ENCODE results near the gene EEF1G.

EEF1G gene

DNA sequence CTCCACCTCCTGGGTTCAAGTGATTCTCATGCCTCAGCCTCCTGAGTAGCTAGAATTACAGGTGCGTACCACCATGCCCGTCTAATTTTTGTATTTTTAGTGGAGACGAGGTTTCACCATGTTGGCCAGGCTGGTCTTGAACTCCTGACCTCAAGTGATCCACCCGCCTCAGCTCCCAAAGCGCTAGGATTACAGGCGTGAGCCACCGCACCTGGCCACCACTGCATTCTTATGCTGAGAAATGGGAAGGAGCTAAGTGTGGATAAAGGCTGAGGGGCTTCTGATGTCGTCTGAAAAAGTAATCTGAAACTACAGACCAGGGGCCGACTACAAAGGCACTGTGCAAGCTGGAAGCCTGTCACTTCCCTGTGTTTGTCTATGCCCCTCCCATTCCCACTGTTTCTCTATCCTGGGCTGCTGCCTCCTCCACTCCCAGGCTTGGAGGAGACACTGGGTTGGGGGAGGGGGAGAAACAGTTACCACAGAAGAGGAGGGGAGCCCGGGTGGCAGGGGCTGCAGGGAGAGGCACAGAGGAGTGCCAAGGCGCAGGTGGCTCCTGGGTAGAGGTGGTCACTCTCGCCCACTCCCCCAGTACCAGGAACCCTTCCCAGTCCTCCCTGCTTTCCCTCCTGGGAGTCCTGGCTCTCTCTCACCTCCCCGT lies 30.9 kb upstream of the EEF1G start:
- H3K9me3 Mint-ChIP-seq, result no peaks in the 10 kb centered on the region
- peaks cover 28% of the 10 kb centered on the region for H3K36me3 Mint-ChIP-seq (ENCODE audit: low read depth)
- peaks cover 80% of the 10 kb centered on the region for H3K4me1 Mint-ChIP-seq
- TF ChIP-seq, protein P1, sequence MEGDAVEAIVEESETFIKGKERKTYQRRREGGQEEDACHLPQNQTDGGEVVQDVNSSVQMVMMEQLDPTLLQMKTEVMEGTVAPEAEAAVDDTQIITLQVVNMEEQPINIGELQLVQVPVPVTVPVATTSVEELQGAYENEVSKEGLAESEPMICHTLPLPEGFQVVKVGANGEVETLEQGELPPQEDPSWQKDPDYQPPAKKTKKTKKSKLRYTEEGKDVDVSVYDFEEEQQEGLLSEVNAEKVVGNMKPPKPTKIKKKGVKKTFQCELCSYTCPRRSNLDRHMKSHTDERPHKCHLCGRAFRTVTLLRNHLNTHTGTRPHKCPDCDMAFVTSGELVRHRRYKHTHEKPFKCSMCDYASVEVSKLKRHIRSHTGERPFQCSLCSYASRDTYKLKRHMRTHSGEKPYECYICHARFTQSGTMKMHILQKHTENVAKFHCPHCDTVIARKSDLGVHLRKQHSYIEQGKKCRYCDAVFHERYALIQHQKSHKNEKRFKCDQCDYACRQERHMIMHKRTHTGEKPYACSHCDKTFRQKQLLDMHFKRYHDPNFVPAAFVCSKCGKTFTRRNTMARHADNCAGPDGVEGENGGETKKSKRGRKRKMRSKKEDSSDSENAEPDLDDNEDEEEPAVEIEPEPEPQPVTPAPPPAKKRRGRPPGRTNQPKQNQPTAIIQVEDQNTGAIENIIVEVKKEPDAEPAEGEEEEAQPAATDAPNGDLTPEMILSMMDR (IDR thresholded peaks at IDR 0.05), result no peak
- peak overlapping the region; percentile 68 for H3K27ac Mint-ChIP-seq
- DNase-seq, result peak; percentile 52
- H3K4me3 Mint-ChIP-seq, result peak overlapping the region; percentile 23
- H3K27me3 Mint-ChIP-seq (ENCODE audit: low read depth, poor library complexity), result peaks cover 26% of the 10 kb centered on the region

DNA sequence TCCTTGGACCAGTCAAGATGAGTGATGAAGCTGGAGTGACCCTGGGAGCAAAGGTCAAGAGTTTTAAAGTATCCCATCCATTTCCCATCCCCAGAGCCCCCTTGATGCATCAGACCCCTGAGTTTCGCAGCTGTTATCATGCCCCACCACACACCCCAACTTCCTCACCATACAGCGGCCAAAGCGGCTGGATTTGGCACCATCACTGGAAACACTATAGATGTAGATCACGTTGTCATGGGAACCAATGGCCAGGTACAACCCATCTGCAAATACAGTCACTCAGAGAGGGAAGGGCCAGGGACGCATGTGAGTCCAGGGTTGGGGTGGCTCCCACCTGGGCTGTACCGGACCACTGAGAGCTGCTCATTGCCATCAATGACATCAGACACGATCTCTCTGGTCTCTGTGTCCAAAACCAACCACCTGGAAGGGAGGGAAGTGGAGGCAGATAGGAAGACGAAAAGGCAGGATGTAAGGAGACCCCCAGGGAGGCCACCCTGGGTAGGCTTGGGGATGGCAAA lies 30.1 kb upstream of the EEF1G start:
- Mint-ChIP-seq H3K27me3 (ENCODE audit: low read depth, poor library complexity) (peaks cover 26% of the 10 kb centered on the region), H3K4me1 (peaks cover 80% of the 10 kb centered on the region), H3K4me3 (peak overlapping the region; percentile 70), H3K27ac (no peak overlapping the region), H3K9me3 (no peaks in the 10 kb centered on the region), H3K36me3 (ENCODE audit: low read depth) (peaks cover 36% of the 10 kb centered on the region)
- DNase-seq, result no peak
- TF ChIP-seq, protein P1 (IDR thresholded peaks at IDR 0.05), result no peak

DNA sequence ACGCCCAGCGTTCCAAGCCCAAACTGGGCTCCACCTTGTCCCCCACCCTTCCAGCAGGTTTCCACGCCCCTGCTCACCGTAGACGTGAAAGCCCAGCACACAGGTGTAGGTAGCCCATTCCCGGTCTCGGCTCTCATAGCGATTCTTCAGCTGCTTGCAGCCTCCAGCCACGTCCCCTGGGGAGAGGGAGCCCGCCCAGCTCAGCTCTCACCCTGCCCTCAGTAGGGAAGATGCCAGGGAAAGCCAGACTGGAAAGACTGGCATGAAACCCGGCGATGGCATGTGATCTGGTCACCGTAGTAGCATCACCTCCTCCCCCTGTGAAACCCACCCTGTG lies 29.3 kb upstream of the EEF1G start:
- DNase-seq, result no peak
- no peak overlapping the region for H3K27ac Mint-ChIP-seq
- H3K36me3 Mint-ChIP-seq (ENCODE audit: low read depth), result peaks cover 41% of the 10 kb centered on the region

DNA sequence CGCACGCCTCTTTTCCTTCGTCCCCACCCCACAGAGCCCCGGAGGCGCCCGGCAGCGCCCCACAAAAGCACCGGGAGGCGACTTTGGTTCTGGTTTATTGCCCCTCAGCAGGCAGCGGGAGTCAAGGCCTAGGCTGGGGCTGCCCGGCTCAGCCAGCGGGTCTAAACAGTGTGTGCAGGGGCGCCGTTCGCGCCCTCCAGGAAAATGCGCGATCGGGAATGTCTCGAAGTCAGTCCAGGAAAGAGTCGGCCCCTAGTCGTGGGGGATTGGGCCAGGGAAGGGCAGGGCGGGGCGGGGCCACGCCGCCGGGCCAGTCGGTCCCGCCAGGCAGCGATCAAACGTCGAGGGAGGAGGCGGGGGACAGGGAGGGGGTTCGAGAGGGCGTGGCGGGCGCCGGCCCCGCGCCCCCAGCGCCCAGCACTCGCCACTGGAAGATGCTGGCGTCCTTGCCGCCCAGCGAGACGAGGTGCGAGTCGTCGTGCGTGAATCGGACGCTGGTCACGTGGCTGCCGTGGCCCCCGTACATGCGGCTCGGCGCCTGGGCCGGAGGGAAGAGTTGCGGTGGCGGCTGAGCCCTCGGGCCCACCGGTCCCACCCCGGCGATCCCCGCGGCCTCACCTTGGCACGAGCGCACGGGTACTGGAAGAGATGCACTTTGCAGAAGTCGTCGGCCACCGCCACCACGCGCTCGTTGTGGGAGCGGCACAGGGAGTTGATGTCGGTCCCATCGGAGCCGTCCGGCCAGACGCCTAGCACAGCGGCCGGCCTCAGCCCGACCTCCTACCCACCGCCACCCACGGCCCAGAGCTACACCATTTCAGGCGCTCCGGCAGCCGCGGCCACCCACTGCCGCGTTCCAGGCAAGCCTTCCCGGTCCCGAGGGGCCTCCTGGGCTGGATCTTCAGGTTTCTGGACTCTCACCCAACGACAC lies 28.7 kb upstream of the EEF1G start:
- DNase-seq, result peak; percentile 53
- peak overlapping the region; percentile 93 for H3K27ac Mint-ChIP-seq
- H3K4me1 Mint-ChIP-seq, result peaks cover 81% of the 10 kb centered on the region
- no peaks in the 10 kb centered on the region for H3K9me3 Mint-ChIP-seq
- H3K27me3 Mint-ChIP-seq (ENCODE audit: low read depth, poor library complexity), result peaks cover 27% of the 10 kb centered on the region
- TF ChIP-seq, protein P1 (IDR thresholded peaks at IDR 0.05), result no peak
- H3K36me3 Mint-ChIP-seq (ENCODE audit: low read depth), result peaks cover 41% of the 10 kb centered on the region
- H3K4me3 Mint-ChIP-seq, result peak overlapping the region; percentile 96

More for the DNA sequence above, 29.3 kb upstream of the EEF1G start:
- TF ChIP-seq, protein P1 (IDR thresholded peaks at IDR 0.05), result no peak
- Mint-ChIP-seq H3K4me3 (peak overlapping the region; percentile 70), H3K9me3 (no peaks in the 10 kb centered on the region), H3K27me3 (ENCODE audit: low read depth, poor library complexity) (peaks cover 28% of the 10 kb centered on the region), H3K4me1 (peaks cover 81% of the 10 kb centered on the region)

DNA sequence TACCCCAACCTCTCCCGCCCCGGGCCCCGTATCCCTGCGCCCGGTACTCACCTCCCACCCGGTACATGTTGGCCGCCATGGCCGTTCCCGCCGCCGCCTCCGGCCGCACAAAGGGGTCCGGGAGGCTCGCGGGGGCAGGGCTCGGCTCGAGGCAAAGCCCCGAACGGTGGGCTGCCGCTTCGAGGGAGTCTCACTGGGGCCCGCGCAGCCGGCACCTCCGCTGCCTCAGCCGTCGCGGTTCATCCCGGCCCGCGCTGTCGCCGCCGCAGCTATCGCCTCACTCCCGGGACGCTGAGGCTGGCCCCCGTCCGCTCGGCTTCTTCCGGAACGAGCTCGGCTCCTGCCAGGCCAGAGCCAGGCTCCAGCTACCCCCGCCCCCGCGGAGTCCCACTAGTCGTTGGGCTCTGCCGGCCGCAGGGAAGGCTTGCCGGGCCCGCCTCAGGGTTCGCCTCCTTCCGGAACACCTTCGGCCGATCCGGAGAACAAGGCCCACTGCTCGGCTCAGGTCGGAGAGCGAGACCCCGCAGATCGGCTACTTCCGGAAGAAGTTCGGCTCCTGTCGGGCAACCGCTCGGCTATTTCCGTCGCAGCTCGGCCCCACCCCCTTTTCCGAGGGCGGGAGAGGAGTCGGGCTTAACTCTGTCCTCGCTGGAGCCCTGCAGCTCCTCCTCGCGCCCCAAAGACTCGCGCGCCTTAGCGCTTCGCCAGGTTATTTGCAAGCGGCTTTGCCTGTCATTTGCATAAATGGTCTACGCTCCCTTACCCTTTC lies 27.9 kb upstream of the EEF1G start, which contains the start of gene MTA2:
TSS of gene MTA2 (minus strand) at position 494 of the 769 bp plus-strand sequence. CDS start at position 79, 415 bp downstream.
- DNase-seq, result peak; percentile 99
- H3K9me3 Mint-ChIP-seq, result no peaks in the 10 kb centered on the region
- TF ChIP-seq, protein P1 (IDR thresholded peaks at IDR 0.05), result no peak
- peaks cover 27% of the 10 kb centered on the region for H3K27me3 Mint-ChIP-seq (ENCODE audit: low read depth, poor library complexity)
- peaks cover 79% of the 10 kb centered on the region for H3K4me1 Mint-ChIP-seq
- peak within 1 kb of the TSS; percentile 96 for H3K4me3 Mint-ChIP-seq
- peak within 1 kb of the TSS; percentile 93 for H3K27ac Mint-ChIP-seq
- peaks cover 50% of the 10 kb centered on the region for H3K36me3 Mint-ChIP-seq (ENCODE audit: low read depth)
